ENCODE results near the gene CDK5R2. TPM values are rescaled to one million over a fixed set of nuclear protein-coding genes. Genes with fewer than 3 reads are reported as not detected.

CDK5R2 gene
- total RNA-seq = 11.9 TPM

DNA sequence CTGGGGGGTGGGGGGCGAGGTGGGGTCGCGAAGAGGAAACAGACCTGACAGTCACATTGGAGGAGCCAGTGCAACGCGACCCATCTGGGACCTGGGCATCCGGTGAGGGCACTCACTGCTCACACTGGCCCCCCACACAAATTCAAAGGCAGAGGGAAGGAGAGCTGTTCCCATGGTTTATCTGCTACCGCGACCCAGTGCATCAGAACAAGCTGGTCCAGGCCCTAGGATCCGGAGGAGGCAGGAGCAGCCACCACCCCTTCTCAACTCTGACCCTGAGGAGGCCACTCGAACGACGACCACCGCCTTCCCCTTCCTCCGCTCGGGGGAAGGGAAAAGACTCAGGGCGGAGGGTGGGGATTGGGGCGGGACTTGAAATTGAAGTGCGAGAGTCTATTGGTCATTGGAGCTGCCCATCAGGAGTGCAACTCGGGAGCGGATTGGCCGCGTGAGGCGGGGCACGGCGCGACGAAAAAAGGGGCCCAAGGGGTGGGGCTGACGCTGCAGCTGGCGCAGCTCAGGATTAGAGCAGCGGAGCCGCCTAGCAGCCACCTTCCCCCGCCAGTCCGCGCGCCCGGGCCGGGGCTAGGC, at the start of gene CDK5R2:
Gene CDK5R2 (plus strand): TSS at position 526 of the 591 bp plus-strand sequence. CDS start 155 bp downstream, outside the sequence.

DNA sequence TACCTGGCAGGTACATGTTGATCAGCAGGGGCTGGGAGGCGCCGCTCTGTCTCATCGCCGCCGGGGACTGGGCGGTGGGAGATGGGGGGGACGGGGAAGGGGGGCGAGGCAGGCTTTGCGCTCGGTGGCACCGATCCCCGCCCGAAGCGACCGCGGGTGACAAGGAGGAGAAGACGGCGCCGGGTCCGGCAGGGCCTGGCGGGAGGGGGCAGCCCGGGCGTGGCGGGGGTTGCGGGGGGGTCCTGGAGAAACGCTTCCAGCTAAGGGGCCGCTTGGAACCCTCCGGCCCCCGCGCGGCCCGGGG, 25.5 kb downstream of the CDK5R2 start, which contains the start of gene FEV:
Gene FEV (minus strand): TSS at position 164 of the 304 bp plus-strand sequence. CDS start 109 bp downstream, at position 55.

DNA sequence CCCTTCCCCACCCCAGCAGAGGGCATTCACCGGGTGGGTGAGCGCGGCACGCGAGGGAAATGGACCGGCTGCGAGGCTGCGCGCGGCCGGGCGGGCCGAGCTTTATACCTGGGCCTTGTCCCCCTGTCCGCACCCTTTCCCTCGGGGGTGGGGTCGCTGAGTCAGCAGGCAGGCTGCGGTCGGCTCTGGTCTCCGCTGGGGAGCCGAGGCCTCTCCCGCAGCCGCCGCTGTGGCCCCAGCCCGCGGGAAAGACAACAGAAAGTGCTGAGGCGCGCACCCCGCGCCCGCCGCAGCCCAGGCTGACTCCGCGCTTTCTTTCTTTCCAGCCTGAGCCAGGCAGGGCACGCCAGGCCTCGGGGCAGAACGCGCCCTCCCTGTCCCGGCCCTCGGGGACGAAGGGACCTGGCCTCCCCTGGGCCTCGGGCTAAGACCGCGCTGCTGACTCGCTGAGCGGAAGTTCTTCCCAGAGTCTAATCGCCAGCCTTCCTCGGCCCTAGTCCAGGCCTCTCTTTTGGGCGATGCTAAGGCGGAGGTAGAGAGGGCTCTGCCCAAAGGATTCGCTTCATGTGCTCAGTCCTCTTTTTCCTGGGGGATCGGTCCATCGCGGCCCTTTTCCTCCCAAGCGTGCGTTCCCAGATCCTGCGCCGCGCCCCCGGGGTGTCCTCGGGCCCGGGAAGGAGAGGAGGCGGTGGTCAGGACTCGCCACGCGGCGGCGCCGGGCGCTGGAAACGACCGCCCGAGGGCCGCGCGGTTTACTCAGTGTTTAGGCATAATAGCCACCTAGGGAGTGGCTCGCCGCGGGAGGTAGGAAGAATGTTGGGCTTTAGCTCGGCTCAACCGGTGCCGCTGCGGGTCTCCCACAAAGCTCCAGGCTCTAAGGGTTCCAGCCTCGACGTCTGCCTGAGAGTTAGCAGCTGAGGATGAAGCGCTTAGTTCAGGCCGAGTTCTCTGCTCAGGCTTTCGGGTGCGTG, 34.2 kb downstream of the CDK5R2 start, which contains the start of gene CRYBA2:
Gene CRYBA2 (minus strand): TSS at position 78 of the 971 bp plus-strand sequence. CDS start 246 bp downstream, outside the sequence.

Small RNA genes lying within 50 kb of the gene (small RNA-seq; reads per million reads assigned to genes)
- gene MIR375 (ENCODE audit: low replicate concordance) (36.9 reads per million, percentile 93 among the genes with 10 or more reads in this experiment), gene RNU6-642P (ENCODE audit: low replicate concordance) (not detected)

Other genes starting within 250 kb of the CDK5R2 start
- 21.9 TPM for gene TTLL4, start 248.8 kb upstream of the CDK5R2 start, total RNA-seq
- 3.4 TPM for gene CYP27A1, start 177.5 kb upstream of the CDK5R2 start, total RNA-seq
- gene PRKAG3, start 127.9 kb upstream of the CDK5R2 start, total RNA-seq = not detected
- not detected for gene WNT6, start 99.9 kb upstream of the CDK5R2 start, total RNA-seq
- gene WNT10A, start 78.8 kb upstream of the CDK5R2 start, total RNA-seq = not detected
- not detected for gene FEV, start 25.5 kb downstream of the CDK5R2 start, total RNA-seq
- not detected for gene CRYBA2, start 33.8 kb downstream of the CDK5R2 start, total RNA-seq
- 0.63 TPM for gene CFAP65, start 81.8 kb downstream of the CDK5R2 start, total RNA-seq
- not detected for gene IHH, start 101.3 kb downstream of the CDK5R2 start, total RNA-seq
- 12.2 TPM for gene NHEJ1, start 201.1 kb downstream of the CDK5R2 start, total RNA-seq
- gene SLC23A3, start 210.4 kb downstream of the CDK5R2 start, total RNA-seq = 0.63 TPM
- 27.5 TPM for gene CNPPD1, start 217.3 kb downstream of the CDK5R2 start, total RNA-seq
- 68.9 TPM for gene RETREG2, start 218.6 kb downstream of the CDK5R2 start, total RNA-seq
- 17.5 TPM for gene ZFAND2B, start 247.1 kb downstream of the CDK5R2 start, total RNA-seq

All from parietal lobe (tissue), 2 donors.